Peyer's patch (tissue), 4 donors: ENCODE results near the gene ORM1. TPM values are rescaled to one million over a fixed set of nuclear protein-coding genes. Genes with fewer than 3 reads are reported as not detected.

Experiments used
- DNase-seq, 3 donors: peaks; one replicate each; pipeline ENCODE4 v3.0.0-alpha.2; 2017 to 2019
- H3K27ac ChIP-seq, 4 donors: fragments of 200-600 bp; sonication (generic); one replicate each; pipeline ENCODE4 v1.5.1; 2016 to 2019
- H3K27me3 ChIP-seq, 2 donors: fragments of 200-600 bp; sonication (generic); one replicate each; pipeline ENCODE4 v1.5.1; 2019
- H3K36me3 ChIP-seq, 3 donors: fragments of 200-600 bp; sonication (generic); one replicate each; pipeline ENCODE4 v1.5.1; 2016 to 2019
- H3K4me1 ChIP-seq, 4 donors: fragments of 200-600 bp; sonication (generic); one replicate each; pipeline ENCODE4 v1.5.1; 2016 to 2019
- H3K4me3 ChIP-seq, 4 donors: fragments of 200-600 bp; sonication (generic); 1 replicate in 3 of 4; 2 replicates in 1 of 4; pipeline ENCODE4 v1.5.1; 2016 to 2019; ENCODE audit warnings: mild to moderate bottlenecking in 1 of 4
- H3K9me3 ChIP-seq, 4 donors: fragments of 200-600 bp; sonication (generic); one replicate each; pipeline ENCODE4 v1.5.1; 2016 to 2019; ENCODE audit warnings: mild to moderate bottlenecking in 1 of 4
- CTCF ChIP-seq, 6 experiments: fragments of 450-650 bp in 4 of 6; fragments of 200-600 bp in 2 of 6; sonication (generic) in 1 of 6; IDR thresholded peaks; one replicate each; pipeline ENCODE4 v1.5.1; 2017 to 2019; ENCODE audit warnings: antibody characterized with exemption in 6 of 6, mild to moderate bottlenecking in 3 of 6, moderate library complexity in 1 of 6
- POLR2A ChIP-seq, 2 donors: fragments of 450-650 bp; IDR thresholded peaks; one replicate each; pipeline ENCODE4 v1.5.1; 2017; ENCODE audit warnings: antibody characterized with exemption in 2 of 2, mild to moderate bottlenecking in 2 of 2, moderate library complexity in 2 of 2
- total RNA-seq, 4 donors: library from RNA; depleted of rRNA; stranded (reverse); fragments of >200 nt; gene quantifications; one replicate each; pipeline ENCODE4 v1.1.0, GENCODE V29; 2016

ORM1 gene
- total RNA-seq, 4 donors from 2014 or later: not detected

GRCh38 chr9:114312513-114312875 is 10.4 kb upstream of the ORM1 start:
- H3K27me3 ChIP-seq: no peaks in the 10 kb centered on the region
- H3K4me3 ChIP-seq: no peak overlapping the region
- TF ChIP-seq POLR2A (IDR thresholded peaks at IDR 0.05) (no peak), CTCF (IDR thresholded peaks at IDR 0.05) (no peak)
- no peaks in the 10 kb centered on the region for H3K36me3 ChIP-seq
- no peaks in the 10 kb centered on the region for H3K9me3 ChIP-seq
- no peaks in the 10 kb centered on the region for H3K4me1 ChIP-seq
- DNase-seq: peak in 1 of 3 donors; percentile 33
- H3K27ac ChIP-seq: no peak overlapping the region

GRCh38 chr9:114313186-114313585 is 9.7 kb upstream of the ORM1 start:
- Histone ChIP-seq H3K4me1 (no peaks in the 10 kb centered on the region), H3K4me3 (no peak overlapping the region), H3K27me3 (no peaks in the 10 kb centered on the region), H3K36me3 (no peaks in the 10 kb centered on the region), H3K27ac (no peak overlapping the region), H3K9me3 (no peaks in the 10 kb centered on the region)
- TF ChIP-seq POLR2A (IDR thresholded peaks at IDR 0.05) (no peak), CTCF (IDR thresholded peaks at IDR 0.05) (no peak)
- peak in 2 of 3 donors; percentile 11 to 22 for DNase-seq

GRCh38 chr9:114314256-114314867 is 8.5 kb upstream of the ORM1 start:
- H3K4me3 ChIP-seq: no peak overlapping the region
- TF ChIP-seq POLR2A (IDR thresholded peaks at IDR 0.05) (no peak), CTCF (IDR thresholded peaks at IDR 0.05) (no peak)
- H3K27ac ChIP-seq: no peak overlapping the region
- no peaks in the 10 kb centered on the region for H3K27me3 ChIP-seq
- DNase-seq: peak in 2 of 3 donors; percentile 9 to 22
- H3K9me3 ChIP-seq: no peaks in the 10 kb centered on the region
- H3K4me1 ChIP-seq: no peaks in the 10 kb centered on the region
- no peaks in the 10 kb centered on the region for H3K36me3 ChIP-seq

GRCh38 chr9:114314881-114315722 is 7.8 kb upstream of the ORM1 start:
- H3K27ac ChIP-seq: no peak overlapping the region
- DNase-seq: peak in 2 of 3 donors; percentile 16 to 29
- no peaks in the 10 kb centered on the region for H3K27me3 ChIP-seq
- H3K4me1 ChIP-seq: no peaks in the 10 kb centered on the region
- no peaks in the 10 kb centered on the region for H3K36me3 ChIP-seq
- no peak for TF ChIP-seq CTCF (IDR thresholded peaks at IDR 0.05)
- no peak for TF ChIP-seq POLR2A (IDR thresholded peaks at IDR 0.05)
- H3K9me3 ChIP-seq: no peaks in the 10 kb centered on the region
- H3K4me3 ChIP-seq: no peak overlapping the region

- Histone ChIP-seq H3K36me3 (no peaks in the 10 kb centered on the region), H3K27me3 (no peaks in the 10 kb centered on the region), H3K27ac (no peak overlapping the region), H3K4me1 (no peaks in the 10 kb centered on the region), H3K9me3 (no peaks in the 10 kb centered on the region), H3K4me3 (no peak overlapping the region)
- TF ChIP-seq CTCF (IDR thresholded peaks at IDR 0.05) (no peak), POLR2A (IDR thresholded peaks at IDR 0.05) (no peak)
- peak in 2 of 3 donors; percentile 8 to 22 for DNase-seq
Measured at GRCh38 chr9:114315723-114316363, 7.1 kb upstream of the ORM1 start.
